ENCODE data around the gene SLC26A8.
"Not testable (repeated sequence)": the region's sequence is repeated elsewhere in the genome, so short reads cannot be mapped to it uniquely, and the experiment has no call there.

SLC26A8 gene

GRCh38 chr6:35909571-35909970 lies 114.9 kb downstream of the SLC26A8 start:
- DNase-seq (ENCODE audit: low read depth) = not testable (repeated sequence)

DNA sequence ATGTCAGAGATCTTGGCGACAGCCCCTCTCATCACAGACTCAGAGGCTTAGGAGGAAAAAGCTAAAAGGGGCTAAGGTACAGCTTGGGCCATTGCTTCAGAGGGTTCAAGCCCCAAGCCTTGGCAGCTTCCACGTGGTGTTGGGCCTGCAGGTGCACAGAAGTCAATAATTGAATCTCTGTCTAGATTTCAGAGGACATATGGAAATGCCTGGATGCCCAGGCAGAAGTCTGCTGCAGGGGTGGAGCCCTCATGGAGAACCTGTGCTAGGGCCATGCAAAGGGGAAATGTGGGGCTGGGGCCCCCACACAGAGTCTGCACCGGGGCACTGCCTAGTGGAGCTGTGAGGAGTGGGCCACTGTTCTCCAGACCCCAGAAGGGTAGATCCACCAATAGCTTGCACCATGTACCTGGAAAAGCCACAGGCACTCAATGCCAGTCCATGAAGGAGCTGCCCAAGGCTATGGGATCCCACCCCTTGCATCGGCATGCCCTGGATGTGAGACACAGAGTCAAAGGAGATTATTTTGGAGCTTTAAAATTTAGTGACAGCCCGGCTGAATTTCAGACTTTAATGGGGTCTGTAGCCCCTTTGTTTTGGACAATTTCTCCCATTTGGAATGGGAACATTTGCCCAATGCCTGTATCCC lies 115.6 kb downstream of the SLC26A8 start:
- DNase-seq (ENCODE audit: low read depth) = not testable (repeated sequence)

- no peak for DNase-seq (ENCODE audit: low read depth)
Observed at GRCh38 chr6:35907750-35908149, 116.7 kb downstream of the SLC26A8 start.

GRCh38 chr6:35906499-35906846 lies 118.0 kb downstream of the SLC26A8 start:
- no peak for DNase-seq (ENCODE audit: low read depth)

DNA sequence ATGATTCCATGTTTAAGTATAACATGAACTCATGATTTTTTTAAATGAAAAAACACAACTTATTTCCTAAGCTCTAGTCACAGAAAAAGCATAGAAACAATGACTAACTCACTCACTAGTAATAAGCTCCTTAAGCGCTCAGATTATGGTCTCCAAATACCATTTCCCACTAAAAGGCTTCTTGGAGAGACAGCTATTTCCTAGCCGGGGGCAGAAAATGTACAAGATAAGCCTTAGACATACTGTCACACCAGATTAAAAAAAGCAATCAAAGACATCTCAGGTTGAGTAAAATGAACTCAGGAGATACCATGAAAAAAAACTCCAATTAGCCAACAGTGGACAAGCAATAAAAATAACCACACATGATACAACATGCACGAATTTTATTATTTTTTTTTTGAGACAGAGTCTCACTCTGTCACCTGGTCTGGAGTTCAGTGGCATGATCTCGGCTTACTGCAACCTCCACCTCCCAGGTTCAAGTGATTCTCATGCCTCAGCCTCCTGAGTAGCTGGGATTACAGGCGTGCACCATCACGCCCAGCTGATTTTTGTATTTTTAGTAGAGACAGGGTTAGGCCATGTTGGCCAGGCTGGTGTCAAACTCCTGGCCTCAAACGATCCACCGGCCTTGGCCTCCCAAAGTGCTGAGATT lies 118.5 kb downstream of the SLC26A8 start:
- no peak for DNase-seq (ENCODE audit: low read depth)

DNA sequence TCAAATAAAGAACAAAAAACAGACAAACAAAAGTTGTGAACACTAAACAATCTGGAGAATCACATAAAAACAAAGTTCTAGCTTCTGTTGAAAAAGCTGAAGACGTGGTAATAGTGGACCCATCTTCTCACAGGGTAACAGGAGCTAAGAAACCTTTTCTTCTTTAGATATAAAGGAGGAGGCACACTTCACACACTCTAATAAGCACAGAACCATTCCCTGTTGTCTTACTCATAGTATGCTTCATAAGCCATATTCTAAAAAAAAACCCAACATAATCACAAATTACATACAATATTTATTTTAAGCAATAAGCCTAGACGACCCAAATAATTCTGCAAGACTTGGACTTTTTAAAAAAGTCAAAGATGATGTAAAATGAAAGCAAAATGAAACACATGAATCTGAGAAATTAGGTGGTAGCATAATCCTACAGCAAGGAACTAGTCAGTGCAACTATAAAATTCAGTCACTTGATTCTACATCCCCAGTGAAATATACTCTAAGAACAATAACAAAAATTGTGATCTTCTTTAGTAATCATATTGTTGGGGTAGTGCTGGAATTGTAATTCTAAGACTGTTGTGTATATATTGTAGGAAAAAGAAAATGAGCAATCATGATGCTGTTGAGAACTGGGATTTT lies 119.2 kb downstream of the SLC26A8 start:
- DNase-seq (ENCODE audit: low read depth) = no peak

DNA sequence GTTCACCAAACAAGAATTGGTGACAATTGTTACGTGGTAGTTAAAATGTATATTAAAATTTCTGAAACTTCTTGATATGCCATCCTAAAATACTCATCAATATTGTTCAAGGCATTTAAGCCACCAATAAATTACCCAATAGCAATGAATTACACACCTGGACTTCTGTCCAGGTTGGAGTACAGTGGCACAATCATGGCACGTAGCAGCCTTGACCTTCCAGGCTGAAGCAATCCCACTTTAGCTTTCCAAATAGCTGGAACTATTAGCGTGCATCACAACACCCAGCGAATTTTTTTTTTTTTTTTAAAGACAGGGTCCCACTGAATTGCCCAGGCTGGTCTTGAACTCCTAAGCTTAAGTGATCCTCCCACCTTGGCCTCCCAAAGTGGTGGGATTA lies 120.8 kb downstream of the SLC26A8 start:
- DNase-seq (ENCODE audit: low read depth) = no peak

DNA sequence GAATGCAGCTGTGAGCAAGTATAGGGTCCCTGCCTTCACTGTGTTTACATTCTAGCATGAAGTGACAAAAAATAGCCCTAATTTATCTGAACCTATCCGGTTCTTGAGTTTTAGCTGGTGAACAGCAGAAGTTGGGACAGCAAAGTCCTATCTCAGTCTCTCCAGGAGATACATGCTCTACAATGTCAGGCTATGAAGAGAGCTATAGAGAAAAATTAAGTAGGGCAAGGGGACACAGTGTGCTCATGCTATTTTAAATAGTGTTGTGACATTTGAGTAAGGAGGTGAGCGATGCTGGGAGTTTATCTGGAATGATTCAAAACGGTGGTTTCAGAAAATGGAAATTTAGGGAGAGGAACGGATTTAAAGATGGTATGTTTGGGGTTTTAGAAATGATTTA lies 124.0 kb downstream of the SLC26A8 start:
- DNase-seq (ENCODE audit: low read depth) = no peak

DNA sequence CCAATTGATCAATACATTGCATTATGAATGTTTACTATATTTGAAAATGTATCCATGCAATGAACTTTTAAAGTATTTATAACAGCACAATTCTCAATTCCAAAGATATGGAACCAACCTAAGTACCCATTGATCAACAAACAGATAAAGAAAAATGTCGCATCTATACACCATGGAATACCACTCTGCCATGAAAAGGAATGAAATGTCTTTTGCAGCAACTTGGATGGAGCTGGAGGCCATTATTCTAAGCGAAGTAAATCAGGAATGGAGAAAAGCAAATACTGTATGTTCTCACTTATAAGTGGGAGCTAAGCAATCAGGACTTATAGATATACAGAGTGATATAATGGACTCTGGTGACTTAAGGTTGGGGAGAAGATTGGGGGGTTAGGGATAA lies 126.4 kb downstream of the SLC26A8 start:
- no peak for DNase-seq (ENCODE audit: low read depth)

DNA sequence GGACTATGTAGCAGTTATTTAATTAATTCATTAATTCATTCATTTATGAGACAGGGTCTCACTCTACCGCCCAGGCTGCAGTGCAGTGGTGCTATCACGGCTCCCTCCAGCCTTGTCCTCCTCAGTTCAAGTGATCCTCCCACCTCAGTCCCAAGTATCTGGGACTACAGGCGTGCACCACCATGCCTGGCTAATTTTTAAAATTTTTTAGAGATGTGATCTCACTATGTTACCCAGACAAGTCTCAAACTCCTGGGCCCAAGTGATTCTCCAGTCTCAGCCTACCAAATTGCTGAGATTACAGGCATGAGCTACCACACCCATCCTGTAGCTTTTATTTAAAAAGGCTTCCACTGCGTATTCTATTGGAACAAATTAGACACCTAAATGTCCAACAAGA lies 127.0 kb downstream of the SLC26A8 start:
- DNase-seq (ENCODE audit: low read depth) = no peak

DNA sequence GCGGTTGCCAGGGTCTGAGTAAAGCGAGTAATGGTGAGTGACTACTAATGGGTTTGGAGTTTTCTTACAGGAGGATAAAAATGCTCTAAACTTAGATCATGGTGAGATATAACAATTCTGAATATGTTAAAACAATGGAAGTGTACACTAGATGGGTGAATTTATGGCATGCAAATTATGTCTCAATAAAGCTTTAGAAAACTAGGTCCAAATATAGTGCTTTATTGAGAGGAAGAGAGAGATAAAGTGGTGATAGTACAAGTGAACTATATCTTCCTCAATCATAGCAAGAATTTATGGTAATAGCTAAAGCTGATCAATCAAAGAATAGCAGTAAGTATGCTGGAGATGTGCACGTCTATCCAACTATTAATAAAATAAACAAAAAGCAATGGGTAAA lies 127.4 kb downstream of the SLC26A8 start:
- DNase-seq (ENCODE audit: low read depth) = no peak

- DNase-seq (ENCODE audit: low read depth) = no peak
Observed at GRCh38 chr6:35896228-35896627, 128.2 kb downstream of the SLC26A8 start.

DNA sequence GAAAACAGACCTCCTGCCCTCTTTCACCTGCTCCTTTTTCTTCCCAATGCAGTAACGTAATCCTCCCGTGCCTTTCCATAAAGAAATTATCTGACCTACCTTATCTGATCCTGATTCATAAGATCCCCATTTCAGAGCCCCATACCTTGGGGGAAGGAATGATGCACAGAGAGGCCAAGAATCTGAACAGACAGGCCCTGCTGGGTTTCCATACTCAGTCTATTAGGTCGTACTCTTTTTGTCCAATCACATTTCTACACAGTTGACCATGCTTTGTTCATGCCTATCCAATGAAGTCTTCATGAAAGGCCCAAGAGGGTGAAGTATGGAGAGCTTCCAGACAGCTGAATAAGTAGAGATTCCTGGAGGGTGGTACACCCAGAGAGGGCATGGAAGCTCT lies 128.9 kb downstream of the SLC26A8 start:
- no peak for DNase-seq (ENCODE audit: low read depth)

GRCh38 chr6:35894776-35895175 lies 129.7 kb downstream of the SLC26A8 start:
- no peak for DNase-seq (ENCODE audit: low read depth)
